Esophagus muscularis mucosa (tissue), 4 donors: Measurements from ENCODE around the gene TMEM185A. TPM values are rescaled to one million over a fixed set of nuclear protein-coding genes. Genes with fewer than 3 reads are reported as not detected.
"Not testable (repeated sequence)": the region's sequence is repeated elsewhere in the genome, so short reads cannot be mapped to it uniquely, and the experiment has no call there.

Source experiments
- DNase-seq: peaks from one replicate; pipeline ENCODE4 v3.0.0-alpha.2; 2017; ENCODE audit errors: extremely low spot score
- H3K27ac ChIP-seq, 4 donors: fragments of 200-600 bp; sonication (generic); replicated peaks in 1 of 4; 1 replicate in 3 of 4; 2 replicates in 1 of 4; pipeline ENCODE4 v1.5.1; 2016 to 2019; ENCODE audit warnings: mild to moderate bottlenecking in 1 of 4
- H3K27me3 ChIP-seq, 4 donors: fragments of 200-600 bp; sonication (generic); one replicate each; pipeline versions ENCODE4 v1.5.1 to v1.6.0; 2016 to 2019
- H3K36me3 ChIP-seq, 4 donors: fragments of 200-600 bp; sonication (generic); one replicate each; pipeline ENCODE4 v1.5.1; 2016 to 2019
- H3K4me1 ChIP-seq, 4 donors: fragments of 200-600 bp; sonication (generic); one replicate each; pipeline ENCODE4 v1.5.1; 2016 to 2019
- H3K4me3 ChIP-seq, 4 donors: fragments of 200-600 bp; sonication (generic); 1 replicate in 2 of 4; 2 replicates in 2 of 4; pipeline ENCODE4 v1.5.1; 2016 to 2019; ENCODE audit warnings: mild to moderate bottlenecking in 4 of 4, moderate library complexity in 1 of 4
- H3K9me3 ChIP-seq, 4 donors: fragments of 200-600 bp; sonication (generic); 1 replicate in 3 of 4; 2 replicates in 1 of 4; pipeline ENCODE4 v1.5.1; 2016 to 2019
- EP300 ChIP-seq: sonication (generic); formaldehyde crosslinking; IDR thresholded peaks from one replicate; pipeline ENCODE4 v1.6.1; 2017; ENCODE audit warnings: antibody characterized with exemption
- POLR2A ChIP-seq: fragments of 450-650 bp; IDR thresholded peaks from one replicate; pipeline ENCODE4 v1.6.1; 2017; ENCODE audit warnings: antibody characterized with exemption, moderate library complexity, mild to moderate bottlenecking, low read depth
- POLR2AphosphoS5 ChIP-seq, 2 donors: sonication (generic); formaldehyde crosslinking; IDR thresholded peaks; one replicate each; pipeline ENCODE4 v1.6.1; 2017; ENCODE audit warnings: antibody characterized with exemption in 2 of 2
- WGBS: methylation state at CpG from one replicate; pipeline ENCODE4 v1.1.5; 2018; 5-methylcytosine and 5-hydroxymethylcytosine counted together
- intact Hi-C: fragments of 100-400 bp; cut with DNase I; formaldehyde crosslinking; loops from one replicate; pipeline ENCODE4 v1.15.1; 2023
- total RNA-seq, 4 donors: library from RNA; depleted of rRNA; stranded (reverse); fragments of >200 nt; gene quantifications; one replicate each; pipeline versions ENCODE4 v1.1.0 to v1.2.1, GENCODE V29; 2016
- TF ChIP-seq, protein P1 (sequence below), 3 experiments: fragments of 200-600 bp in 2 of 3; fragments of 450-650 bp in 1 of 3; sonication (generic) in 2 of 3; IDR thresholded peaks; one replicate each; pipeline ENCODE4 v1.5.1; 2017 to 2019; ENCODE audit warnings: antibody characterized with exemption in 3 of 3, mild to moderate bottlenecking in 2 of 3, moderate library complexity in 1 of 3

The TMEM185A gene
- total RNA-seq, 4 donors from 2014 or later: 11.2 to 26.2 (median 16.5) TPM

DNA sequence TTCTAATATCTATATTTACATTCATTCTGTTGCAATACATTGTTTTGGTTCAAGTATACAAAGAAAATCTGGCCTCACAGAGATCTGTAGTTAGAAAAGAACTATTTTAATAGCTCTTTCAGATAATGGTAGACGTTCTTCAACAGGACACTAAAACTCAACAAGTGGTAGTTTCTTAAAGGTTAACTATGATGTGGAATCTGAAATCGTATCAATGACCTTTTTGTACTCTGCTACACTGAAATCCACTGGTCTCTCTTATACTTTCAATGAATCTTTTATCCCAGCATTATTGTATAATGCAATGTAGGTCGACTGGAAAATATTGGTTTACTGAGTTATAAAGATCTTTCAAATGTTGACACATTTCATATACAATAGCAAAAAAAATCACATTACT lies 12.7 kb downstream of the TMEM185A start:
- H3K36me3 ChIP-seq: no peaks in the 10 kb centered on the region
- TF ChIP-seq EP300 (no peak), POLR2AphosphoS5 (IDR thresholded peaks at IDR 0.05) (no peak), POLR2A (no peak)
- TF ChIP-seq, protein P1, sequence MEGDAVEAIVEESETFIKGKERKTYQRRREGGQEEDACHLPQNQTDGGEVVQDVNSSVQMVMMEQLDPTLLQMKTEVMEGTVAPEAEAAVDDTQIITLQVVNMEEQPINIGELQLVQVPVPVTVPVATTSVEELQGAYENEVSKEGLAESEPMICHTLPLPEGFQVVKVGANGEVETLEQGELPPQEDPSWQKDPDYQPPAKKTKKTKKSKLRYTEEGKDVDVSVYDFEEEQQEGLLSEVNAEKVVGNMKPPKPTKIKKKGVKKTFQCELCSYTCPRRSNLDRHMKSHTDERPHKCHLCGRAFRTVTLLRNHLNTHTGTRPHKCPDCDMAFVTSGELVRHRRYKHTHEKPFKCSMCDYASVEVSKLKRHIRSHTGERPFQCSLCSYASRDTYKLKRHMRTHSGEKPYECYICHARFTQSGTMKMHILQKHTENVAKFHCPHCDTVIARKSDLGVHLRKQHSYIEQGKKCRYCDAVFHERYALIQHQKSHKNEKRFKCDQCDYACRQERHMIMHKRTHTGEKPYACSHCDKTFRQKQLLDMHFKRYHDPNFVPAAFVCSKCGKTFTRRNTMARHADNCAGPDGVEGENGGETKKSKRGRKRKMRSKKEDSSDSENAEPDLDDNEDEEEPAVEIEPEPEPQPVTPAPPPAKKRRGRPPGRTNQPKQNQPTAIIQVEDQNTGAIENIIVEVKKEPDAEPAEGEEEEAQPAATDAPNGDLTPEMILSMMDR (IDR thresholded peaks at IDR 0.05): no peak
- no peak for DNase-seq
- H3K4me1 ChIP-seq: no peaks in the 10 kb centered on the region
- H3K9me3 ChIP-seq: no peaks in the 10 kb centered on the region
- 52% methylated on average over 3 of the region's 3 CpGs for WGBS
- no peak overlapping the region for H3K4me3 ChIP-seq
- intact Hi-C loops: no loop called here
- no peak overlapping the region for H3K27ac ChIP-seq
- H3K27me3 ChIP-seq: no peaks in the 10 kb centered on the region

DNA sequence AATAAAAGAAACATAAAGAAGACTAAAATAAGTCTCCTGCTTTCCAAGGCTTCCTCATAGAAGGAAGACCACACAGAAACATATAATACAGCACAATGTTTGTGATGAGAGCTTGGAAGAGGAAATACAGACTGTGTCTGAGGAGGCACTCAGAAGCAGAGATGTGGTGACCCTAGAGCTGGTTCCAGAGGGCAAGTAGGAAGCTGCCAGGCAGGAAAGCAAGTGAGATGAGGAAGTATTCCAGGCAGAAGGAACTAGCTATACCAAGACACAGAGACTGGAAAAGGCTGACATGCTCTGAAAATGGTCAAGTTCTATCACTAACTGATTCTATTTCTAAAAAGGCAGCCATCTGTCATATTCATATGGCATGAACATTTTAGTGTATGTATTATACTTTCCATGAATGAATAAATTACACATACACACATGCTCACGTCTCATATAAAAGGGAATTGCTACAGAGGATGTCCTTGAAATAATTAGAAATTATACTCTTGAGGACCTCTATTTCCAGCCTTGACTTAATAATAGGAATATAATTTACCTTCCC lies 19.9 kb downstream of the TMEM185A start:
- Histone ChIP-seq H3K27me3 (no peaks in the 10 kb centered on the region), H3K9me3 (no peaks in the 10 kb centered on the region), H3K4me3 (no peak overlapping the region), H3K27ac (no peak overlapping the region), H3K36me3 (peaks cover 0 to 9% (median 4%) of the 10 kb centered on the region in 4 donors), H3K4me1 (peaks cover 0 to under 1% (median 0%) of the 10 kb centered on the region in 4 donors)
- WGBS: 69% methylated on average over 1 of the region's 1 CpG
- DNase-seq: no peak
- TF ChIP-seq POLR2AphosphoS5 (IDR thresholded peaks at IDR 0.05) (no peak), EP300 (no peak), POLR2A (no peak)
- TF ChIP-seq, protein P1 (IDR thresholded peaks at IDR 0.05): no peak
- intact Hi-C loops: no loop called here

DNA sequence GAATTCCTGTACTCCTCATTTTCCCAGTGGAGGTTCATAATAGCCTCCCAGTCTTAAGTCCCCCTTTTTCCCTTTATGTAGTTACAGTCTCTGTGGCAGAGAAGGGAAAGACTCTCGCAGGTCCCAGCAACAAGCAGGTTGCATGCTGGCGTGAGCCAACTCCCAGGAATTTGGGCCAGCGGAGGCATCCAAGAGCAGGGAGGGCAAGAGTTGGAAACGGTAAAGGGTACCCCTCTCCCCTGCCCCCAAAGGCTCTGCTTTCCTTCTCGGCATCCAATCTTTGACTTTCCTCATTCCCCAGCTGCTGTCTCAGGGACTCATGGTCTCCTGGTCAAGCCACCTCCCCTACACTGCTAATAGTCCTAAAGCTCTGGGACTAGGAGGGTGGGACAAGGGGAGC lies 21.1 kb downstream of the TMEM185A start:
- Histone ChIP-seq H3K27me3 (no peaks in the 10 kb centered on the region), H3K4me3 (no peak overlapping the region), H3K4me1 (peaks cover 0 to 6% (median 1%) of the 10 kb centered on the region in 4 donors), H3K36me3 (peaks cover 0 to 11% (median 4%) of the 10 kb centered on the region in 4 donors), H3K27ac (no peak overlapping the region), H3K9me3 (no peaks in the 10 kb centered on the region)
- WGBS: 59% methylated on average over 5 of the region's 5 CpGs
- intact Hi-C loops: no loop called here
- DNase-seq: no peak
- TF ChIP-seq EP300 (no peak), POLR2AphosphoS5 (IDR thresholded peaks at IDR 0.05) (no peak), POLR2A (no peak)
- TF ChIP-seq, protein P1 (IDR thresholded peaks at IDR 0.05): no peak

DNA sequence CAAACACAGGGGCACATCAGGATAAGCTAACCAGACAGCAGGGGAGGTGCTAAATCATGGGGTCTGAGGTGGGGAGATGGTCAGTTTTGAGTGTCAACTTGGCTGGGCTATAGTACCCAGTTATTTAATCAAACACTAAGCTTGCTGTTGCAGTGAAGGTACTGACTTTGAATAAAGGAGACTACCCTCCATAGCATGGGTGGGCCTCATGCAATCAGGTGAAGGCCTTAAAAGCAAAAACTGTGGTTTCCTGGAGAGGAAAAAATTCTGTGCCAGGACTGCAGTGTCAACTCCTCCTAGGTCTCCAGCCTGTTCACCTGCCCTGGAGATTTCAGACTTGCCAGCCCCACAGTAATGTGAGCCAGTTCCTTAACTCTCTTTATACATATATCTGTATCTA lies 23.9 kb downstream of the TMEM185A start:
- intact Hi-C loops: no loop called here
- Histone ChIP-seq H3K27ac (no peak overlapping the region), H3K27me3 (no peaks in the 10 kb centered on the region), H3K4me3 (no peak overlapping the region), H3K4me1 (peaks cover 0 to 6% (median 1%) of the 10 kb centered on the region in 4 donors), H3K9me3 (no peaks in the 10 kb centered on the region), H3K36me3 (peaks cover 0 to 11% (median 4%) of the 10 kb centered on the region in 4 donors)
- DNase-seq: no peak
- TF ChIP-seq EP300 (no peak), POLR2A (no peak)
- TF ChIP-seq, protein P1 (IDR thresholded peaks at IDR 0.05): no peak

DNA sequence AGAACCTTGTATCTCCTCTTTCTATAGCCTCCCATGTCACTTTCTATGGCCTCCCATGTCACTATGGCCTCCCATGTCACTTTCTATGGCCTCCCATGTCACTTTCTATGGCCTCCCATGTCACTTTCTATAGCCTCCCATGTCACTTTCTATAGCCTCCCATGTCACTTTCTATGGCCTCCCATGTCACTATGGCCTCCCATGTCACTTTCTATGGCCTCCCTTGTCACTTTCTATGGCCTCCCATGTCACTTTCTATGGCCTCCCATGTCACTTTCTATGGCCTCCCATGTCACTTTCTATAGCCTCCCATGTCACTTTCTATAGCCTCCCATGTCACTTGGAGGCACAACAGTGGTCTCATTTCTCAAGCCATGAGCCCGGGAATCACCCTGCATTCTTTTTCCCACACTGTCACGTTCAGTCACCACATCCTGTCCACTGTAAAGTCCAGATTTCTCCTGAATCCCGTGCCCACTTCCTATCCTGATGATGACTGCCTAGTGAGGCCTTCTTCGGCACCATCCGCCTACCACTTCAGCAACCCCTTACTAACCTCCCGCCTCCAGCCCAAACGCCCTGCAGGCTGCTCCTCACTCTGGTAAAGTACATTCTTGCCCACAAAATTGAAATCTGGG lies 26.2 kb downstream of the TMEM185A start:
- DNase-seq, H3K27ac ChIP-seq, H3K4me3 ChIP-seq, H3K27me3 ChIP-seq, H3K4me1 ChIP-seq, intact Hi-C loops, H3K9me3 ChIP-seq: not testable (repeated sequence)
- H3K36me3 ChIP-seq: peaks cover 0 to 11% (median 4%) of the 10 kb centered on the region in 4 donors
- 74% methylated on average over 7 of the region's 7 CpGs for WGBS

DNA sequence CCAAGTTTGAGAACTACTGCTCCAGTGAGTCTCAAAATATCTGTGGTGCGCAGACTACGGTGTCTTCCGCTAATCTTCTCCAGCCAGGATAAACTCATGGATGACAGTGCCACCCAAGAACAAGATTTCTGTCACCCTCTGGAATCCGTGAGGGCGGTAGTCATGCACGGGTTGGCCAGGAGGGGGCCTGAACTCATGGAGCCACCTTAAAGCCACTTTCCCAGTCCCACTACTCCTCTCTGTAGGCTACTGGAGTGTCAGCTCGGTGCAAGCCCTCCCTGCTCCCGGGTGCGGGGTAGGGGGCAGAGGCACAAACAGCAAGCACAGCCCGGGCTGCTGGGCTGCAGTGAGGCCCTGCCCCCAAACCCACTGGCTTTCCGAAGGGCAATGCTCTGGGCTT lies 33.0 kb downstream of the TMEM185A start:
- H3K36me3 ChIP-seq, H3K4me3 ChIP-seq, intact Hi-C loops, H3K27ac ChIP-seq, H3K4me1 ChIP-seq, DNase-seq, H3K9me3 ChIP-seq, H3K27me3 ChIP-seq: not testable (repeated sequence)
- WGBS: no CpG with 5 or more reads among the region's 11 CpGs

DNA sequence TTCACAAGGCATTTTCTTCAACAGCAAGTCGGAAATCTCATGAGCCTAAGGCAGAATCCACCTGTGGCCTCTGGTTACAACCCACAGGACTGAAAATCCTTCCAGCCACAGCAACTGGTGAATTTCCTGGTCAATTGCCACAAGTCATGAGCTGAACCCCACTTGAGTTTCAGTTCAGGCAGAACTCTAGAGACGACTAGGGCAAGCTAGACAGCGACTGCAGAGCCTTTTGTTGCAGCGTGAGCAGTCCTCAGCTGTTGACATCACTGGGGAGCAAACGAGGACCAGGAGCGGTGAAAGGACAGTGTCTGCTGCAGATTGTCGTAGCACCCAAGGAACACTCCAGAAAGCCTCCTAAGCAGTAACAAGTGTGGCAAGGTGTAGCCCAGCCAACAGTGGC lies 35.6 kb downstream of the TMEM185A start:
- intact Hi-C loops, H3K27me3 ChIP-seq, DNase-seq, H3K36me3 ChIP-seq, H3K4me1 ChIP-seq, H3K9me3 ChIP-seq, H3K4me3 ChIP-seq, H3K27ac ChIP-seq: not testable (repeated sequence)
- WGBS: no CpG with 5 or more reads among the region's 7 CpGs

DNA sequence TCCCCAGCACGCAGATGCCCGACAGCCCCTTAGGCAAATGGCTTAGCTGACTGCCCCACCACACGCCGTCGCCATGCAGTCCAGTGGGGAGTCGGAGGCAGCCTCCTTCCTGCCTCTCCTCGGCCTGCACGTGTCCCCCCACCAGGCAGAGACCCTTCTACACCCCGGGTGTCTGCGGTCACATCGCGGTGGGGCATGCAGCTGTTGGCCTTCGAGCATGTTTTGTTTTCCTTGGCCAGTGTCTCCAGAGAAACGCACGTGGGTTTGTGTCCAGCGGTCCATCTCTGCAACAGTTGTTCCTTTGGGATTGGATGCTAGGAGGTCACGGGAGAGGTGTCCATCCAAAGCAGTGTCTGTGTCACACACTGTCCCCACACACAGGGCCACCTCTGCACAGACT lies 36.4 kb downstream of the TMEM185A start, which contains the start of gene HSFX2:
Gene HSFX2 (minus strand): TSS at position 101 of the 400 bp plus-strand sequence. CDS start 614 bp downstream, outside the sequence.
- WGBS: no CpG with 5 or more reads among the region's 17 CpGs
- H3K27me3 ChIP-seq, intact Hi-C loops, H3K4me3 ChIP-seq, H3K36me3 ChIP-seq, H3K4me1 ChIP-seq, H3K27ac ChIP-seq, H3K9me3 ChIP-seq, DNase-seq: not testable (repeated sequence)
